ENCODE results near the gene KCNB1.

The KCNB1 gene

DNA sequence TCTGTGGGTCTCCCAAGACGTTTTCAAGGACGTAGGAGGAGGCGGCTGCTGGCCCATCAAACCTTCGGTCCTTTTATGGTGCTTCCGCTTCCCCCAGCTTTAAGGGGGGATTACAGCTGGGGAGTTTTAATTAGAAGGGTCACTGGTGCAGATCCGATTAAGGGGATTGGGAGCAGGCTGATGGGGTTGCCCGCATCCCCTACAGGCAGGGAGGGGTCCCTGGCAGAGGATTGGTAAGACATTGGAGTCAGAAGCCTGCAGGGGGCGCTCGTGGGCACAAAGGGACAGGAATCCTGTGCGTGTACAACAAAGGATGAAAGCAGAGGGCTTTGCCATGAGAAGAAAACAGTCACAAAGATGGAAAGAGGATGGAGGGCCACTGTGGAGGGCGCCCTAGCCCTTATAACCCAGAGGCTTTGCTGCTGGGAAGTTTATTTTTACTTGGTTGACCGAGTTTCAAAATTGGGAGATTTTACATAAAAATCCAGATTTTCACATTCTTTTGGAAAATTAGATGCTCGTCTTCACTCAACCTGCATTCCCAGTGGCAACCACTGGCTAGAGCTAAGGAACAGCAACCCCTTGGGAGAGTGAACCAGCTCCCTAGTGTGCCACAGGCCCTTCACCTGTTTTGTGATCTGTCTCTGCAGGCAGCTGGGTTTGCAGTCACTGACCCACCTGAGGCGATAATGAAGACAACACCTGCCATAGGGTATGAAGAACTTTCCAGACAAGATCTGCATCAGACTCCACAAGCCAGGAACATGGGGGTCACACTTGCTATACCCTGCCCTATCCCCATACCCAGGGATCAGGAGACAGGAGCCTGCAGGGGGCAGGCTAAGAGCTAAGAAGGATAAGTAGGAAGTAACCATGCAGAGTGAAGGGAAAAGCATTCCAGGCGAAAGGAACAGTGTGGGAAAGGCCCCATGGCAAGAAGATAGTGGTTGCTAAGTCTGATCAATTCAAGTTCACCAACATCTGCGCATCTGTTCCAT is 97.7 kb downstream of the KCNB1 start:
- peak; percentile 13 for DNase-seq

DNA sequence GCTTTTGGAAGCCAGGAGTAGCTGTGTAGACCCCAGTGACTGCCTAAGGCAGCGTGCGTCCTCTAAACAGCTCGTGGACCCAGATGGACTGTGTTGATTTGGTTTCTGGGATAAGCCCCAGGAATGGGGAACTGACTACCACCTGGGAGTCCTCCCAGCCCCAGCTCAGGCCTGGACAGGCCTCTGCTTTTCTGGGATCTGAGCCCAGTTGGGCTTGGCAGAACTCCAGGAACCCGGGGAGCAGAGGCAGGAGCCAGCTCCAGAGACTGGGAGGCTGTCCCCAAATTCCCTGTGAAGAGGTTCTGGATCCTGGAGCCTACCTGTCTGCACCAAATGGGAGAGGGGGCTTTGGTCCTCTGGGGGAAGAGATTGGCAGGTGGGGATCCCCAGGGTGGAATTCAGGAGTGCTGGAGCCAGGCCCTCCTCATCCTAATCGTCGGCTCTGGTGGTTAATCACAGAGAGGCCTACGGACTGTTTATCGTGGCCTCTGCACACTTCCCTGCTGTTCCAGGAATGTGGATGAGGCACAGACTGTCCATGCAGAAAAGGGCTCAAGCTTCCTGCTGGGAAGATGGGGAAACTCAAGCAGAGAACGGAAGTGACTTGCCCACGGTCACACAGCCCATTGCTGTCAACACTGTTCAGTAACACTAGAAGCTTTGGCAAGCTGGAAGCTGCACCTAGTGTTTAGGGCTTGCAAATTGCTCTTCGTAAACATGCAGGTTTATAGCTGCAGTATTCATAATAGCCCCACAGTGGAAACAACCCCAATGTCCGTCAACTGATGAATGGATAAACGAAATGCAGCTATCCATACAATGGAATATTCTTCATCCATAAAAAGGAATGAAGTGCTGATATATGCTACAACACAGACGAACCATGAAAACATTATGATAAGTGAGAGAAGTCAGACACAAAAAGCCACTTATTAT is 100.6 kb downstream of the KCNB1 start:
- DNase-seq: peak; percentile 70

DNA sequence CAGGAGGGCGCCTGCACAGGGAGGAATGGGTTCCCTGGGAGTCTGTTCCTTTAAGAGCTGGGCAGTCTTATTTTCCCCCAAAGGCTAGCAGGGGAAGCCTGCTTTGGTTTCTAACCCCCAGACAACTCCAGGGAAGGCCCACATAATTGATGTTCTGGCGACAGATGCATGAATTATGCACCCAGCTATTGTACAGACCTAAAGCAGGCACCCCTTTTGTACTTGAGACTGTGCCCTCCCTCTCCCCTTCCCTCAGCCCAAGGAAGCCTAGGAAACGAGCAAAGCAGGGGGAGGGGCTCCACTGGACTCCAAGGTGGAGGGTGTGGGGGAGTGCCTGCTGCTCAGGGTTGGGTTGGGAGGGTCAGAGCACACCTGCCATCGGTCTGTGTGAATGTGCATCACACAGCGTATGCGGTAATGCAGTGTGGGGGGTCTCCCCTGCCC is 102.1 kb downstream of the KCNB1 start:
- DNase-seq: no peak

DNA sequence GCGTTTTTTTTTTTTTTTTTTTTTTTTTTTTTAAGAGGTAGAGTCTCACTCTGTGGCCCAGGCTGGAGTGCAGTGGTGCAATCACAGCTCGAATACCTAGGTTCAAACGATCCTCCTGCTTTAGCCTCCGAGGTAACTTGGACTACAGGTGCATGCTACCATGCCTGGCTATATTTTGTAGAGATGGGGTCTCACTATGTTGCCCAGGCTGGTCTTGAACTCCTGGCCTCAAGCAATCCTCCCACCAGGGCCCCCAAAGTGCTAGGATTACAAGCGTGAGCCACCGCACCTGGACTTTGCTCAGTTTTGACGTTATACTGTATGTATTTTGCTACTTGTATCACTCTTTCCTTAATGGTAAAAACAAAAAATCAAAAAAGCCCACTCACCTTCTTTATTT is 103.1 kb downstream of the KCNB1 start:
- no peak for DNase-seq

DNA sequence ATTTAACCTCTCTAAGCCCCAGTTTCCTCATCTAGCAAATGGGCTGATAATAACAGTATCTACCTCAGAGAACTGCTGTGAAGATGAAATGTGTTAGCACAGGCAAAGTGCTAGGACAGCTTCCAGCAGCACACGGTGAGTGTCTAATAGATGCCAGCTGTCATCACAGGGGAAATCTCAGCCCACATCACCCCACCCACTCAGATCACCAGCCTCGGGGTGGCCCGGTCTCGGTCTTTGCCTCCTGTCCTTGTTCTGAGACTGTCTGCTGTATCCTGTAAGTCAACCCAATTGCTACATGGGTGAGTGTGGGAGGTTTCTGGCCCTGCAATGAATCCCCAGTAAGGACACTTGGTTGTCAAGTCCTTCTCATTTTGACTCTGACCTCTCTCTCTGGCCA is 105.1 kb downstream of the KCNB1 start:
- DNase-seq: no peak

DNA sequence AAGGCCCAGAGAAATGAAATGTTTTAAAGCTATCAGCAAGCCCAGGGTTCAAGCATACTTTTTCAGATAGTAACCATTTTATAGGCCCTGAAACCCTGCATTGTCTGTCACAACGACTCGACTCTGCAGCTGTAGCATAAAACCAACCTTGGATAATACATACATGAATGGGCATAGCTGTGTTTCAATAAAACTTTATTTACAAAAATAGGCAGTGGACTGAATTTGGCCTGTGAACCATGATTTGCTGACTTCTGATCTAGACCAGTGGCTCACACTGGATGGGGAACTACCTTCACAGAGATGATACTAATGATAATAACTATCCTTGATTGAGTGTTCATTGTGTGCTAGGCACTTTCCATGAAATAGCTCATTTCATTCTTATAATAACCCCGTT is 107.3 kb downstream of the KCNB1 start:
- no peak for DNase-seq

DNA sequence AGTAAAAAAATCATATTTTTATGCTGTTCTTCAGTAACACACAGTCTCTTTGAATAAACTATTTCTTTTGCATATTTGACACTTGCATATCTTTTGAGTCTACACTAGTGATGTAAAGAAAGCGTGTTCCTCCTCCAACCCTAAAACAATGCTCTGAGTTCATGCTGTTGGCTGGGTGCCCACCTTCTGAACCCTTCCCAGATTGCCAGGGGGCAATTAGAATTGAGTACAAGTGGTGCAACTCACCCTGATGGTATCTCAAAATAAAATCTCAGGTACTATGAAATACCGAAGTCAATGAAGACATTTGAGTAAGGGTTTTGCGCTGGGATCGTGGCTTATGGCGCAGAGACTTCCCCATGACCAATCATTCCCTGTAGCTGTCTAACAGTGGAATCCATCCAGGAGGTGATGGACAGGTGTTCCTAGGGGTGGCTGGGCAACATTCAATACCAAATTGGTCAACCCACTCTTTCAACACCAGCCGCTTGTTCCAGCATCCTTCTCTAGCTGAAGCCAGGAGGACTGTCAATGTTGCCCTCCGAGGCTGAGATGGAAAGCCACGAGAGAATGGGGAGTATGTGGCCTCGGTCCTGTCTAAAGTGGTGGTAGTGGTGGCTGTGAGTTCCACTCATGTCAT is 110.3 kb downstream of the KCNB1 start:
- no peak for DNase-seq

DNA sequence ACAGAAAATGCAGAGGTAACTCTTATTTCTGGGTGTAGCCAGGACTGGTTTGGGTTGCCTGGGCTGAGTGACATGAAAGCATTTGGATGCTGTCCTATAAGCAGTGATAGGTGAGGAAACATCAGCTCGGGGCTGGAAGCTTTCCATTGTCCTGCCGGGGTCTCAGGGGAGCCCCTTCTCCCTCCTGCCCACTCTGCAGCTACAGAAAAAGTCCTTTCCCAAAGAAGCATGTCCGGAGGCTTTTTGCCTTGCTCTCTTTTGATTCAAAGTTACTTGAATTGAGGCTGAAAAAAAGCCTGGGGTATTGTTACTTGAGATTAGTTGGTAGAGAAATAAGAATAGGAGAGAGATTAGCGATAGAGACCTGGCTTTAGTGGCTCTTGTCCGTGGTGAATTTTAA is 113.9 kb downstream of the KCNB1 start:
- no peak for DNase-seq

DNA sequence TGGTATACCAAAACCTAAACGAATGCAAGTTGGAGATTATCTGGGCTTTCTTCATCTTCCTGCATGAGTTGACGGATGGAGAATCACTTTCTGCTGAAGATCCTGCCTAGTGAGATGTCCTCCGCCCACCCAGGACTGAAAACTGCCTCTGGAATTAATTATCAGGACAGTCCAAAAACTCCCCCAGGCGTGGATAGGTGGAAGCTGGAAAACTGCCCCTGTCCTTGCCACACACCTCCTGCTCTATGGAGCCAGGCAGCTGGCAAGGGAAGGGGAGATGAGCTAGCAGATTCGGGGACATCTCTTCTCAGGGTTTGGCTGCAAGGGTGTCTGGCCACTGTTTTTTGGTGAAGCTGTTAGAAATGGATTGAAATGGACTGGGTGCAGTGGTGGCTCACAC is 115.4 kb downstream of the KCNB1 start:
- DNase-seq: no peak

DNA sequence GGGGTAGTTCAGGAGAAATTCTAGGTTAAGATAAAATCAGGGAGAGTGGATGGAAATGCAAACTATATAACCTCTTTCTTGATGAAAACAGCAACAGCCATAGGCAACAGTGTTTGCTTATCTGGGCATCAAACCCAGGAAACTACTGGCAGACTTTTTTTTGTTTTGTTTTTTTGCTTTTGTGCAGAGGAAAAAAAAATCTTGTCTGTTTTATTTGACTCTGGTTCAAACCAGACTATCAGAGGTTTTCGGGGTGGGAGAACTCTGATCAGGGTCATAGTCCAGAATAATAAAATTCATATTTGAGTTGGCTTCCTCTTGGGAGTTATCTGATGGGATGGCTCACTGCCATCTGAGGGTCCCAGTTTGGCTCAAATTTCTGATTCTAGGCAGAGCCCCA is 115.8 kb downstream of the KCNB1 start:
- no peak for DNase-seq

DNA sequence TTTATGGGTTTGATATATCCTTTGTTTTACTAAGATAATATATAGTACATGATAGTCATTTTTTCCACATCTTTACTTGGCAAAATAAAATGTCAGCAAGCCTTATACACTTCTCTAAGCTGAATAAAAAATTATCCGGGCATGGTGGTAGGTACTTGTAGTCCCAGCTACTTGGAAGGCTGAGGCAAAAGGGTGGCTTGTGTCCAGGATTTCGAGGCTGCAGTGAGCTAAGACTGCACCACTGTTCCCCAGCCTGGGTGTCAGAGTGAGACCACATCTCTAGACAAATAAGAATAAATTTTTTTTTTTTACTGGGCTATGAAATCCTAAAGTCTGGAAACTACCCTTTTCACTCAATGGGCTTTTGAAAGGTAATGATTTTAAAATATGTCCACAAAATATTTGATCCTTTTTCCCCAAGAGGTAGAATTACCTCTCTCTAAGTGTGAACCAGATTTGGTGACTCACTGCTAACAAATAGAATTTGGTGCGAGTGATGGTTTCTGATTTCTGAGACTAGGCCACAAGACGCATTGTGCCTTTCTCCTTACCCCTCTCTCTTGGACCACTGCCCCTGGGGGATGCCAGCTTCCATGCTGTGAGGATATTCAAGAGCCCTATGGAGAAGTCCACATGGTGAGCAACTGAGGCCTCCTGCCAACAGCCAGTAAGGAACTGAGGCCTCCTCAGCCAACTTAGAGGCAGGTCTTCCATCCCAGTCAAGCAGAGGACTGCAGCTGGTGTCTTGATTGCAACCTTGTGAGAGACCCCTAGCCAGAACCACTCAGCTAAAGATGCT is 120.4 kb downstream of the KCNB1 start:
- no peak for DNase-seq

DNA sequence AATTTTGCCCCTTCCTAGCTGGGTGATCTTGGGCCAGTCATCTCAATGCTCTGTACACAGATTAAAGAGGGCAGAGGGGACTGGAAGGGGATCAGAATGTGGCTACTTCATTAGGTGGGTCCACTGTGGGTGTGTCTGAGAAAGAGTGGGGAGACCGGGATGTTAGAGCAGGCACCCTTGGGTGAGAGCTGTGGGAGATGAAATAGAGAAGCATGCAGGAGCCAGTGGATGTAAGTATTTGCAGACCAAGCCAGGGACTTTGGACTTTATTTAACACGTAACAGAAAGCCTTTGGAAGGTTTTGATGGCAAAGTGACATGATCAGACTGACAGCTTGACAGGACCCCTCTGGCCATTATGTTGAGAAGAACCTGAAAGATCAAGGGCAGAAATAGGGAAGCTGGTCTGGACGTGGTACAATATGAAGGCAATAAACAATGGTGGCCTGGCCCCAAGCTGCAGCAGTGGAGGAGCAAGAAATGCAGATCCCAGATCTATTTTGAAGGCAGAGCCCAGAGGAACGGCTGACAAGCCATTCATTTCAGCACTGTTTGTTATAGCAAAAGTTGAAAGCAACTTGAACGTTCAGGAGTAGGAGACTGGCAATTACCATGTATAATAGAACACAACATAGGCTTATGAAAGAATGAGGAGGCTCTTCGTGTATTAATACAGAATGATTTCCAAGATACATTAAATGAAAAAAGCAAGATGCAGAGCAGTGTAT is 122.1 kb downstream of the KCNB1 start:
- no peak for DNase-seq

DNA sequence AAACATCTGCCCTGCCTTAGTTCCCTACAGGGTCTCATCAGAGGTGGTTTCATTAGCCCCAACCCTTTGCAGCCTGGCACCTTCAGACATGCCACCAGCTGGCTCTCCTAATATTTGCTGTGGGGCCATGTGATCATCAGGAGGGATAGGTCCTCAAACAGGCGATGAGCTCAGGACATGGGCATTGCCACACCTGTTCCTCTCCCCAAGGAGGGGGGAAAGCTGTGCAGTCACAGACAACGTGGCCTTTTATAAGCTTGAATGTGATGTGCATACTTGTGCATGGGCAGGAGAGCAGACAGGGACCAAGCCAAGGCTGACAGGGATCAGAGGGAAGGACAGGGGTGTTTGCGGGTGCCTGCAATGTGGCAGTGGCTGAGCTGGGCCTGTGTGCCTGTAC is 125.8 kb downstream of the KCNB1 start:
- no peak for DNase-seq

DNA sequence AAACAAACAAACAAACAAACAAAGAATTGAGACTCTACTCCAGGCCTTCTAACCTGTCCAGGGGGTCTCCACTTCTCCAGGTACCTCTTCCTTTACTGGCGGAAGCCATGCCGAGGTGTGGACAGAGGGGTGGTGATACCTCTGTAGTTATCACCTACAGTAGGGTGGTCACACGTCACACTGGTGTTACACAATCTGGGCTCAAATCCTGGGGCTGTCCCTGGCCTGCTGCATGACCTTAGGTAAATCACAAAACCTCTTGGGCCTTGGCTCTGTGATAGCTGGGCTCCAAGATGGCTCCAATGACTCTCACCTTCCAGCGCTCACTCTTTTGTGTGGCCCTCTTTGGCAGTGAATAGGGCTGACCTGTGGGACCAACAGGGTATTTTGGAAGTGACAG is 127.8 kb downstream of the KCNB1 start:
- DNase-seq: no peak

DNA sequence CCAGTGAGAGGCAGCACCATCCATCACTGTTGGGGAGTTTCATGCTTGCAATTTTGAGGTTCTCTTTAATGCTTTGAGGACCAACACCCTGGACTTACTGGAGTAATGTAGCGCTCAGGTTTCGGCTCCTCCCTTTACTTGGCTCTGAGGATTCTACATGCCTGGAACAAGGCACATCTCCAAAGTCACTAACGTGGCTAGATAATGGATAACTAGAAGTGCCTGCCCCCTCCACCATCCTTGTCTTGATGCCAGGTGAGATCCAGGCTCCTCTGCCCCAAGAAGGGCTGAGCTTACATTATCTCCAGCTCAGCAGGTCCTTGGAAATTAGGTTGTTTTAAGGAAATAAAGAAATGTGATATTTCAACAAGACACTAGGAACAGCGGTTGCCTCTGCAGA is 129.1 kb downstream of the KCNB1 start:
- DNase-seq: no peak

DNA sequence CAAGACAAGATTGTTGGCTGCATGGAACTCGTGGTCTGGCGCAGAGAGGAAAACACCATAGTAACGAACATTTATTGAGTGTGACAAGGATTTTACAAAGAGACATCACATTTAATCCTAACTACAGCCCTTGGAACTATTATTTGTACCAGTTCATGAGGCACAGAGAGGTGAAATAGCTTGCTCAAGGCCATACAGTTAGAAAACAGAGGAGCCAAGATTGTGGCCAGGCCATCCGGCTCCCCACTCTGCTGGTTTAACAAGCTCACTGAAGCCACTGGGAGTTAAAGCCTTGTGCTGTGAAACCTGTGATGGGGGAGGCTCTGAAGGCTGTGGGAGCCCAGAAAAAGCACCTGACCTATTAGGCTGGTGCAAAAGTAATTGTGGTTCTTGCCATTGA is 129.7 kb downstream of the KCNB1 start:
- DNase-seq: no peak

DNA sequence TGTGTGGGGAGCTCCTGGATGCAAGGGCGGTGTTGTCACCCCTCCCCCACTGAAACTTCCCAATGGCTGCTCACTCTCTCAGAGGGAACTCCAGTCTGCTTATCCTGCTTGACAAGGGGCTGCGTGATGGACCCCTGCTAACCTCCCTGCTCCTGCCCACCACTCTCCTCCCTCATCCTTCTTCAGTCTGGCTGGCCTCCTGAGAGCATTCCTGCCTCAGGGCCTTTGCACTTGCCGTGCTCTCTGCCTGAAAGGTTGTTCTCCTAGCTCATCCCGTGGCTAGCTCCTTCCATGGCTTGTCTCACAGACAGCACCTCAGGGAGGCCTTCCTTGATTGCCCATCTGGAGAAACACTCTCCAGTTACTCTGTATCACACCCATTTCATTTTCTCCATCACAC is 130.7 kb downstream of the KCNB1 start:
- no peak for DNase-seq

DNA sequence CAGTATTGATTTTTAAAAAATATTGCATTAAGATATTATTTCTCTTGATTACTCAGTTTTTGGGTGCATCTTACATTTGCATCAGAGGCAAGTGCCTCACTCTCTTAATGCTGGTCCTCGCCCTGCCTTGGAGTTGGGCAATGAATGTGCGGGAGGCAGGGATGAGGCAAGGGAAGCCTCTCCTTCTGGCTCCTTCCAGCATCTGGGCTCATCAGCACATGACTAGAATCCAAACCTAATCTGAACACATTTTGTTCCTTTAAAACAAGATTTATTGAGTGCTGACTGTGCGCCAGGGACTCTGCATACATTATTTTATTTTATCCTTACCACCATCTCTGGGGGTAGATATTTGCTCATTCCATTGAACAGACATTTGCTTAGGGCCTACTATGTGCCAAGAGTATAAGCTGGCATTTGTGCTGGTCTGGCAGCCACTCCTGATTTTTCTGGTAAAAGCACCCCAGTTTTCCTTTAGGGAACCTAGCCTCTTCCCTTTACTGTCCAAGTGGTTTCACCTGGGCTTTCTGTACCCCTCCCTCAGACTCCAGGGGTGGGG is 132.7 kb downstream of the KCNB1 start:
- DNase-seq: peak; percentile 73

DNA sequence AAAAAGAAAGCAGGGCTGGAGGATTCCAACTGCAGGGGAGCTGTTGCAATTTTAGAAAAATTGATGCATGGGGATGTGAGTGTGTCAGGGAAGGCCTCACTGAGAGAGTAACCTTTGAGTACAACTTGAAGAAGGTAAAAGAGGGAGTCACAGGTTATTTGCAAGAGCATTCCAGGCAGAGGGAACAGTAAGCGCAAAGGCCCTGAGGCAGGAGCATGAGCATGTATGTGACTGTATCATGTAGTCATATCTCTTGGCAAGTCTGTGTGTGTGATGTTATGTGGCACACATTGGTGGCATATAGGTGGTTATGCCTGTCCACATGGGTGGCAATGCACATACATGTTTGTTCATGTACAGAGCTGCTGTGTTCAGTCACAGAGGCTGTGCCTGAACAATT is 133.4 kb downstream of the KCNB1 start:
- DNase-seq: no peak

DNA sequence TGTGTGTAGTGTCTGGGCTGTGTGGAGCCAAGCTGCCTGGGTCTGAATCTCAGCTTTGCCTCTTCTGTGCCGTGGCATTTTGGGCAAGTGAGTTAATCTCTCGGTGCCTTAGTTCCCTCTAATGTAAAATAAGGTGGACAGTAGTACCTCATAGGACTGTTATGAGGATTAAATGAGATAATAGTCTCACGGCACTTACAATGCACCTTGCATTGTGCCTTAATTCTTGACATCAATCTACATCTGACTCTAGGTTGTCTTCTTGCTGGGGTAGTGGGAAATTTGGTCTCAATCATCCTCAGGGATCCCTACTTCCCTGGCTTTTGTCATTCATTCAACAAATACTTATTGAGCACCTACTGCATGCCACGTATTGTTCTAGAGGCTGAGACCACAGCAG is 133.9 kb downstream of the KCNB1 start:
- no peak for DNase-seq

DNA sequence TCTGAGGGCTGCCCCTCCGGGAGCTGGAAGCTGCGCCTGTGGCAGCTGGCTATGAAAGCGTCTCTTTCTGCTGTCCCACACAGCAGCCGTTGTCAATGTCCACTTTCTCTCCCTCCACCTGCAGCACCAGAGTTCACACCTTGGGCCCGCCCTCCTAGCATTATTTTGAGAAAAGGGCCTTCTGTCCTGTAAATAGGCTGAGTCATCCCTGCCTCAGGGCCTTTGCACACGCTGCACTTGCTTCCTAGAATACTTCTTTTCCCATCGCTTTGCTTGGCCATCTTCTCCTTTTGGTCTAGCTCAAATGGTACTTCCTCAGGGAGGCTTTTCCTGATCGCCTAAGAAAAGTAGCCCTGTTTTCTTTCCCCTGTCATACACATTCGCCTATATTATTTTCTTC is 135.3 kb downstream of the KCNB1 start:
- DNase-seq: no peak
